Trophoblast cell (in vitro differentiated cells and primary cell): ENCODE results near the gene AP4B1.

Experiments used
- DNase-seq, 2 donors: peaks; one replicate each; pipeline ENCODE4 v3.0.0-alpha.2; 2016
- H2AFZ ChIP-seq: 2 replicates; pipeline ENCODE4 v1.6.1; 2013; ENCODE audit warnings: low read length, moderate library complexity, mild to moderate bottlenecking; ENCODE audit not compliant: insufficient read depth, poor library complexity
- H2AK5ac ChIP-seq: 2 replicates; pipeline ENCODE4 v1.6.1; 2013; ENCODE audit warnings: mild to moderate bottlenecking, low read length
- H2BK120ac ChIP-seq: 2 replicates; pipeline ENCODE4 v1.6.1; 2013; ENCODE audit warnings: low read length, mild to moderate bottlenecking, moderate library complexity; ENCODE audit not compliant: insufficient read depth, poor library complexity
- H2BK12ac ChIP-seq: 2 replicates; pipeline ENCODE4 v1.6.1; 2013; ENCODE audit warnings: mild to moderate bottlenecking, low read length, moderate library complexity
- H2BK5ac ChIP-seq: 2 replicates; pipeline ENCODE4 v1.6.1; 2013; ENCODE audit warnings: low read length, low read depth, moderate library complexity, mild to moderate bottlenecking; ENCODE audit not compliant: poor library complexity
- H3K14ac ChIP-seq: 2 replicates; pipeline ENCODE4 v1.6.1; 2013; ENCODE audit warnings: mild to moderate bottlenecking, low read length
- H3K18ac ChIP-seq: 2 replicates; pipeline ENCODE4 v1.6.1; 2013; ENCODE audit warnings: mild to moderate bottlenecking, low read length
- H3K23ac ChIP-seq: 2 replicates; pipeline ENCODE4 v1.6.1; 2013; ENCODE audit warnings: low read length
- H3K27ac ChIP-seq: 2 replicates; pipeline ENCODE4 v1.5.1; 2013; ENCODE audit warnings: low read depth, mild to moderate bottlenecking, inconsistent platforms, low read length, moderate library complexity
- H3K27me3 ChIP-seq: 2 replicates; pipeline ENCODE4 v1.6.1; 2013; ENCODE audit warnings: inconsistent platforms, mild to moderate bottlenecking, low read length, moderate library complexity; ENCODE audit not compliant: insufficient read depth
- H3K36me3 ChIP-seq, 2 experiments: 1 replicate in 1 of 2; 2 replicates in 1 of 2; pipeline ENCODE4 v1.6.1; 2013; ENCODE audit warnings: low read length in 2 of 2, mild to moderate bottlenecking in 2 of 2, moderate library complexity in 1 of 2; ENCODE audit not compliant: insufficient read depth in 2 of 2, control insufficient read depth in 1 of 2
- H3K4ac ChIP-seq: 2 replicates; pipeline ENCODE4 v1.6.1; 2013; ENCODE audit warnings: low read depth, mild to moderate bottlenecking, low read length, moderate library complexity
- H3K4me1 ChIP-seq, 2 experiments: 1 replicate in 1 of 2; 2 replicates in 1 of 2; pipeline ENCODE4 v1.6.1; 2013; ENCODE audit warnings: low read length in 2 of 2, mild to moderate bottlenecking in 2 of 2, moderate library complexity in 1 of 2; ENCODE audit not compliant: insufficient read depth in 2 of 2, control insufficient read depth in 1 of 2
- H3K4me2 ChIP-seq: 2 replicates; pipeline ENCODE4 v1.6.1; 2013; ENCODE audit warnings: inconsistent platforms, mild to moderate bottlenecking, low read length, moderate library complexity
- H3K4me3 ChIP-seq: 2 replicates; pipeline ENCODE4 v1.5.1; 2013; ENCODE audit warnings: mild to moderate bottlenecking, low read depth, low read length, inconsistent platforms
- H3K79me1 ChIP-seq: one replicate; pipeline ENCODE4 v1.6.1; 2013; ENCODE audit warnings: low read length
- H3K79me2 ChIP-seq: 2 replicates; pipeline ENCODE4 v1.6.1; 2013; ENCODE audit warnings: low read length, mild to moderate bottlenecking; ENCODE audit not compliant: control insufficient read depth, insufficient read depth, poor library complexity
- H3K9ac ChIP-seq: 2 replicates; pipeline ENCODE4 v1.6.1; 2013; ENCODE audit warnings: mild to moderate bottlenecking, low read length
- H3K9me3 ChIP-seq: 2 replicates; pipeline ENCODE4 v1.6.1; 2013; ENCODE audit warnings: low read depth, mild to moderate bottlenecking, control low read depth, inconsistent platforms, low read length; ENCODE audit not compliant: insufficient read depth
- H4K12ac ChIP-seq: 2 replicates; pipeline ENCODE4 v1.6.1; 2013; ENCODE audit warnings: low read depth, mild to moderate bottlenecking, low read length, moderate library complexity
- H4K8ac ChIP-seq: 2 replicates; pipeline ENCODE4 v1.6.1; 2013; ENCODE audit warnings: low read depth, mild to moderate bottlenecking, low read length, moderate library complexity
- H4K91ac ChIP-seq: one replicate; pipeline ENCODE4 v1.6.1; 2013; ENCODE audit warnings: low read depth, mild to moderate bottlenecking, low read length, moderate library complexity
- WGBS: extraction: QIAGEN DNeasy Blood & Tissue Kit; methylation state at CpG from one replicate; pipeline ENCODE4 v1.1.7; 2013; ENCODE audit warnings: missing lambda C conversion rate; ENCODE audit not compliant: insufficient read length, insufficient coverage; ENCODE audit errors: extremely low coverage; 5-methylcytosine and 5-hydroxymethylcytosine counted together

The AP4B1 gene

GRCh38 chr1:113930499-113931161 lies 26.0 kb upstream of the AP4B1 start:
- H3K79me1 ChIP-seq: peaks cover 9% of the 10 kb centered on the region
- H3K4me1 ChIP-seq: peaks cover 2% of the 10 kb centered on the region in 2 experiments
- H3K4ac ChIP-seq: peak overlapping the region; percentile 90
- no peak overlapping the region for H2AFZ ChIP-seq
- H3K27me3 ChIP-seq: no peaks in the 10 kb centered on the region
- peak overlapping the region; percentile 26 for H3K14ac ChIP-seq
- peaks cover 9% of the 10 kb centered on the region for H3K79me2 ChIP-seq
- peak overlapping the region; percentile 81 for H3K4me3 ChIP-seq
- no peak overlapping the region for H3K23ac ChIP-seq
- H3K9ac ChIP-seq: peak overlapping the region; percentile 8
- no peak overlapping the region for H4K91ac ChIP-seq
- H2AK5ac ChIP-seq: no peak overlapping the region
- H3K27ac ChIP-seq: no peak overlapping the region
- H3K9me3 ChIP-seq: no peaks in the 10 kb centered on the region
- no peaks in the 10 kb centered on the region for H3K36me3 ChIP-seq
- H2BK12ac ChIP-seq: no peak overlapping the region
- WGBS: no CpG with 5 or more reads among the region's 8 CpGs
- peak overlapping the region; percentile 64 for H4K12ac ChIP-seq
- H2BK120ac ChIP-seq: no peak overlapping the region
- no peak overlapping the region for H4K8ac ChIP-seq
- H2BK5ac ChIP-seq: no peak overlapping the region
- H3K18ac ChIP-seq: no peak overlapping the region
- H3K4me2 ChIP-seq: peak overlapping the region; percentile 74
- peak; percentile 61 to 82 for DNase-seq

GRCh38 chr1:113929750-113930498 lies 25.3 kb upstream of the AP4B1 start:
- Histone ChIP-seq H3K14ac (peak overlapping the region; percentile 80), H2BK120ac (peak overlapping the region; percentile 30), H2BK12ac (no peak overlapping the region), H4K91ac (peak overlapping the region; percentile 40), H4K8ac (peak overlapping the region; percentile 74), H3K9ac (peak overlapping the region; percentile 86), H3K4ac (peak overlapping the region; percentile 90), H3K4me2 (peak overlapping the region; percentile 74), H3K27ac (peak overlapping the region; percentile 50), H4K12ac (peak overlapping the region; percentile 74), H3K18ac (peak overlapping the region; percentile 88), H2AK5ac (no peak overlapping the region), H2BK5ac (peak overlapping the region; percentile 43), H3K79me2 (peaks cover 7% of the 10 kb centered on the region), H3K23ac (no peak overlapping the region), H3K79me1 (peaks cover 9% of the 10 kb centered on the region), H3K4me3 (peak overlapping the region; percentile 81), H3K27me3 (no peaks in the 10 kb centered on the region), H3K4me1 (peaks cover 2% of the 10 kb centered on the region in 2 experiments), H3K36me3 (no peaks in the 10 kb centered on the region), H3K9me3 (no peaks in the 10 kb centered on the region), H2AFZ (peak overlapping the region; percentile 68)
- DNase-seq: peak; percentile 67 to 80
- WGBS: no CpG with 5 or more reads among the region's 64 CpGs

GRCh38 chr1:113928941-113929749 lies 24.5 kb upstream of the AP4B1 start, which contains the start of gene HIPK1:
TSS of gene HIPK1 (plus strand) at chr1:113929324.
- H3K23ac ChIP-seq: no peak within 1 kb of the TSS
- H3K9ac ChIP-seq: peak within 1 kb of the TSS; percentile 86
- H3K4me2 ChIP-seq: peak within 1 kb of the TSS; percentile 88
- WGBS: no CpG with 5 or more reads among the region's 61 CpGs
- peak within 1 kb of the TSS; percentile 74 for H4K12ac ChIP-seq
- peak within 1 kb of the TSS; percentile 50 for H3K27ac ChIP-seq
- H3K4me1 ChIP-seq: peaks cover 2% of the 10 kb centered on the region in 2 experiments
- H3K36me3 ChIP-seq: no peaks in the 10 kb centered on the region
- peak within 1 kb of the TSS; percentile 40 for H4K91ac ChIP-seq
- no peaks in the 10 kb centered on the region for H3K9me3 ChIP-seq
- peak within 1 kb of the TSS; percentile 30 for H2BK120ac ChIP-seq
- H3K14ac ChIP-seq: peak within 1 kb of the TSS; percentile 80
- H3K18ac ChIP-seq: peak within 1 kb of the TSS; percentile 88
- peak within 1 kb of the TSS; percentile 81 for H3K4me3 ChIP-seq
- no peaks in the 10 kb centered on the region for H3K27me3 ChIP-seq
- DNase-seq: peak; percentile 80 to 94
- peak within 1 kb of the TSS; percentile 74 for H4K8ac ChIP-seq
- H3K4ac ChIP-seq: peak within 1 kb of the TSS; percentile 90
- peak within 1 kb of the TSS; percentile 68 for H2AFZ ChIP-seq
- H2AK5ac ChIP-seq: no peak within 1 kb of the TSS
- peaks cover 7% of the 10 kb centered on the region for H3K79me2 ChIP-seq
- no peak within 1 kb of the TSS for H2BK12ac ChIP-seq
- H3K79me1 ChIP-seq: peaks cover 9% of the 10 kb centered on the region
- peak within 1 kb of the TSS; percentile 43 for H2BK5ac ChIP-seq
